HL-60 (cell line): ENCODE data around the gene NAV2.

Experiments used
- DNase-seq, 2 experiments: peaks; one replicate each; pipeline ENCODE4 v3.0.0-alpha.2; 2010 to 2020; ENCODE audit warnings: low read depth in 1 of 2, low spot score in 1 of 2
- H3K27ac ChIP-seq: fragments of 250-450 bp; sonication (Bioruptor Pico); replicated peaks from 2 replicates; pipeline ENCODE4 v1.5.1; 2020; ENCODE audit warnings: mild to moderate bottlenecking, moderate library complexity
- H3K27me3 ChIP-seq: fragments of 250-450 bp; sonication (Bioruptor Pico); 2 replicates; pipeline ENCODE4 v1.5.1; 2021; ENCODE audit warnings: mild to moderate bottlenecking, moderate library complexity; ENCODE audit not compliant: insufficient read depth, poor library complexity, severe bottlenecking
- H3K4me3 ChIP-seq: replicated peaks from 2 replicates; pipeline ENCODE4 v1.5.1; 2011; ENCODE audit warnings: mild to moderate bottlenecking, control low read depth, low read length; ENCODE audit not compliant: insufficient read depth
- CTCF ChIP-seq: IDR thresholded peaks from one replicate; pipeline ENCODE4 v1.5.1; 2011; ENCODE audit warnings: low read length, control low read depth, inconsistent platforms; ENCODE audit not compliant: insufficient read depth
- GABPA ChIP-seq: IDR thresholded peaks from 2 replicates; pipeline ENCODE4 v1.6.1; 2012; ENCODE audit warnings: low read depth
- POLR2AphosphoS5 ChIP-seq: IDR thresholded peaks from 2 replicates; pipeline ENCODE4 v1.6.1; 2012; ENCODE audit warnings: low read depth
- REST ChIP-seq: IDR thresholded peaks from 2 replicates; pipeline ENCODE4 v1.6.1; 2012; ENCODE audit warnings: low read depth; ENCODE audit not compliant: insufficient replicate concordance
- SPI1 ChIP-seq: IDR thresholded peaks from 2 replicates; pipeline ENCODE4 v1.6.1; 2012; ENCODE audit warnings: low read depth, mild to moderate bottlenecking, borderline replicate concordance

Gene NAV2

GRCh38 chr11:19683862-19684491 lies 28.7 kb upstream of the NAV2 start:
- H3K27ac ChIP-seq: no peak overlapping the region
- peaks cover 2% of the 10 kb centered on the region for H3K27me3 ChIP-seq
- TF ChIP-seq REST (no peak), CTCF (no peak), GABPA (no peak), SPI1 (no peak)
- no peak overlapping the region for H3K4me3 ChIP-seq
- no peak for DNase-seq

- TF ChIP-seq REST: no peak
- TF ChIP-seq SPI1: no peak
- no peak for TF ChIP-seq GABPA
- TF ChIP-seq POLR2AphosphoS5: no peak
- no peak for TF ChIP-seq CTCF
Measured at GRCh38 chr11:19686234-19686633, 26.4 kb upstream of the NAV2 start.

GRCh38 chr11:19687392-19687791 lies 25.2 kb upstream of the NAV2 start:
- Histone ChIP-seq H3K4me3 (no peak overlapping the region), H3K27ac (no peak overlapping the region), H3K27me3 (peaks cover 2% of the 10 kb centered on the region)
- no peak for TF ChIP-seq GABPA
- no peak for DNase-seq

More at GRCh38 chr11:19686234-19686633, 26.4 kb upstream of the NAV2 start:
- no peak overlapping the region for H3K4me3 ChIP-seq
- peaks cover 2% of the 10 kb centered on the region for H3K27me3 ChIP-seq
- DNase-seq: no peak
- H3K27ac ChIP-seq: no peak overlapping the region

- TF ChIP-seq CTCF: no peak
- no peak for TF ChIP-seq SPI1
- no peak for TF ChIP-seq POLR2AphosphoS5
- TF ChIP-seq REST: no peak
- no peak for TF ChIP-seq GABPA
- H3K4me3 ChIP-seq: no peak overlapping the region
- H3K27ac ChIP-seq: no peak overlapping the region
- DNase-seq: no peak
- peaks cover 2% of the 10 kb centered on the region for H3K27me3 ChIP-seq
Measured at GRCh38 chr11:19689281-19690000, 23.2 kb upstream of the NAV2 start.
